ENCODE data around the gene NDE1. TPM values are rescaled to one million over a fixed set of nuclear protein-coding genes. Genes with fewer than 3 reads are reported as not detected.

The NDE1 gene
- polyA plus RNA-seq, 1 of the 3 experiments (the other 2 are of a cell fraction) = 27.9 TPM

- Histone ChIP-seq H3K27me3 (ENCODE audit: insufficient read depth) (no peaks in the 10 kb centered on the region), H3K9ac (no peak overlapping the region), H3K36me3 (replicated peaks in 1 of 2; ENCODE audit: control insufficient read depth in 1 of 2, insufficient read depth in 2 of 2, low read length in 1 of 2) (no peaks in the 10 kb centered on the region), H3K4me1 (ENCODE audit: control insufficient read depth in 1 of 2, insufficient read depth in 2 of 2, low read depth in 1 of 2, low read length in 1 of 2) (no peaks in the 10 kb centered on the region), H2AFZ (ENCODE audit: low read depth) (no peak overlapping the region), H3K9me3 (no peaks in the 10 kb centered on the region), H3K4me2 (no peak overlapping the region), H3K27ac (ENCODE audit: low read depth in 2 of 2, low read length in 1 of 2) (no peak overlapping the region), H3K79me2 (ENCODE audit: insufficient read depth) (no peaks in the 10 kb centered on the region), H3F3A (replicated peaks; ENCODE audit: insufficient read depth) (no peaks in the 10 kb centered on the region), H3K9me2 (no peaks in the 10 kb centered on the region), H3K4me3 (ENCODE audit: low read depth in 2 of 2, low read length in 1 of 2) (no peak overlapping the region), H4K20me1 (ENCODE audit: insufficient read depth) (no peaks in the 10 kb centered on the region)
- WGBS (ENCODE audit: low lambda C conversion rate) = 74% methylated on average over 2 of the region's 2 CpGs
- POLR2A ChIA-PET = no interaction called here
- CTCF ChIA-PET = interaction anchor here (1.4 kb wide), 1 partner anchor 17 kb away, joined by 4 read pairs; no protein-coding TSS in a partner anchor
- TF ChIP-seq EP300 (IDR thresholded peaks at IDR 0.05; ENCODE audit: borderline replicate concordance in 1 of 2, low read depth in 1 of 2, low read length in 1 of 2) (no peak), MXI1 (IDR thresholded peaks at IDR 0.05; ENCODE audit: low read depth, low read length) (no peak), TAF1 (IDR thresholded peaks at IDR 0.05; ENCODE audit: borderline replicate concordance, low read depth, low read length) (no peak), GATA2 (CRISPR knock-in tag; IDR thresholded peaks at IDR 0.05) (no peak), FOXM1 (IDR thresholded peaks at IDR 0.05; ENCODE audit: low read depth) (no peak), JUND (IDR thresholded peaks at IDR 0.05) (no peak), FOSL2 (IDR thresholded peaks at IDR 0.05; ENCODE audit: borderline replicate concordance, low read depth) (no peak), SMC3 (IDR thresholded peaks at IDR 0.05; ENCODE audit: low read depth, low read length) (no peak), RCOR1 (IDR thresholded peaks at IDR 0.05; ENCODE audit: low read length) (no peak), NFIC (IDR thresholded peaks at IDR 0.05; ENCODE audit: borderline replicate concordance) (no peak), RFX5 (IDR thresholded peaks at IDR 0.05; ENCODE audit: low read length) (no peak), USF1 (IDR thresholded peaks at IDR 0.05; ENCODE audit: borderline replicate concordance, low read depth) (no peak), SIN3A (IDR thresholded peaks at IDR 0.05; ENCODE audit: borderline replicate concordance, low read depth, low read length) (no peak)
- TF ChIP-seq, protein P1, sequence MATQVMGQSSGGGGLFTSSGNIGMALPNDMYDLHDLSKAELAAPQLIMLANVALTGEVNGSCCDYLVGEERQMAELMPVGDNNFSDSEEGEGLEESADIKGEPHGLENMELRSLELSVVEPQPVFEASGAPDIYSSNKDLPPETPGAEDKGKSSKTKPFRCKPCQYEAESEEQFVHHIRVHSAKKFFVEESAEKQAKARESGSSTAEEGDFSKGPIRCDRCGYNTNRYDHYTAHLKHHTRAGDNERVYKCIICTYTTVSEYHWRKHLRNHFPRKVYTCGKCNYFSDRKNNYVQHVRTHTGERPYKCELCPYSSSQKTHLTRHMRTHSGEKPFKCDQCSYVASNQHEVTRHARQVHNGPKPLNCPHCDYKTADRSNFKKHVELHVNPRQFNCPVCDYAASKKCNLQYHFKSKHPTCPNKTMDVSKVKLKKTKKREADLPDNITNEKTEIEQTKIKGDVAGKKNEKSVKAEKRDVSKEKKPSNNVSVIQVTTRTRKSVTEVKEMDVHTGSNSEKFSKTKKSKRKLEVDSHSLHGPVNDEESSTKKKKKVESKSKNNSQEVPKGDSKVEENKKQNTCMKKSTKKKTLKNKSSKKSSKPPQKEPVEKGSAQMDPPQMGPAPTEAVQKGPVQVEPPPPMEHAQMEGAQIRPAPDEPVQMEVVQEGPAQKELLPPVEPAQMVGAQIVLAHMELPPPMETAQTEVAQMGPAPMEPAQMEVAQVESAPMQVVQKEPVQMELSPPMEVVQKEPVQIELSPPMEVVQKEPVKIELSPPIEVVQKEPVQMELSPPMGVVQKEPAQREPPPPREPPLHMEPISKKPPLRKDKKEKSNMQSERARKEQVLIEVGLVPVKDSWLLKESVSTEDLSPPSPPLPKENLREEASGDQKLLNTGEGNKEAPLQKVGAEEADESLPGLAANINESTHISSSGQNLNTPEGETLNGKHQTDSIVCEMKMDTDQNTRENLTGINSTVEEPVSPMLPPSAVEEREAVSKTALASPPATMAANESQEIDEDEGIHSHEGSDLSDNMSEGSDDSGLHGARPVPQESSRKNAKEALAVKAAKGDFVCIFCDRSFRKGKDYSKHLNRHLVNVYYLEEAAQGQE (IDR thresholded peaks at IDR 0.05; ENCODE audit: low read depth, low read length) = no peak
- TF ChIP-seq, protein P2, sequence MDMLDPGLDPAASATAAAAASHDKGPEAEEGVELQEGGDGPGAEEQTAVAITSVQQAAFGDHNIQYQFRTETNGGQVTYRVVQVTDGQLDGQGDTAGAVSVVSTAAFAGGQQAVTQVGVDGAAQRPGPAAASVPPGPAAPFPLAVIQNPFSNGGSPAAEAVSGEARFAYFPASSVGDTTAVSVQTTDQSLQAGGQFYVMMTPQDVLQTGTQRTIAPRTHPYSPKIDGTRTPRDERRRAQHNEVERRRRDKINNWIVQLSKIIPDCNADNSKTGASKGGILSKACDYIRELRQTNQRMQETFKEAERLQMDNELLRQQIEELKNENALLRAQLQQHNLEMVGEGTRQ (IDR thresholded peaks at IDR 0.05; ENCODE audit: borderline replicate concordance, low read depth, low read length) = no peak
- DNase-seq = no peak
Measured at GRCh38 chr16:15748654-15749053, 98.6 kb downstream of the NDE1 start.

Measured in SK-N-SH (cell line).